ENCODE data around the gene CTSO.

- TF ChIP-seq CTCF (IDR thresholded peaks at IDR 0.05 in 4 of 5, conservative IDR thresholded peaks at IDR 0.05 in 1 of 5) (no peak), POLR2A (IDR thresholded peaks at IDR 0.05) (no peak)
These were observed 9.2 kb downstream of the CTSO start for GRCh38 chr4:155944516-155944915.

All from gastrocnemius medialis (tissue), 4 donors.